Measurements from ENCODE around the gene ESPN. TPM values are rescaled to one million over a fixed set of nuclear protein-coding genes. Genes with fewer than 3 reads are reported as not detected.
"Not testable (repeated sequence)": the region's sequence is repeated elsewhere in the genome, so short reads cannot be mapped to it uniquely, and the experiment has no call there.

The ESPN gene
- total RNA-seq, 1 donor from 2014 or later, result 0.24 TPM

- intact Hi-C loops (cut with DNase I), result loop anchor here (2.0 to 5.0 kb wide), 2 partner anchors 33 to 158 kb away; no protein-coding TSS in a partner anchor
- ATAC-seq (peak; percentile 53), DNase-seq (ENCODE audit: missing footprints) (peak; percentile 83)
These were observed 65.2 kb downstream of the ESPN start for GRCh38 chr1:6489799-6490180.

- ATAC-seq (peak; percentile 56), DNase-seq (ENCODE audit: missing footprints) (no peak)
- intact Hi-C loops (cut with DNase I), result no loop called here
These were observed 65.9 kb downstream of the ESPN start for GRCh38 chr1:6490181-6491080.

- DNase-seq (ENCODE audit: missing footprints) (no peak), ATAC-seq (no peak)
- intact Hi-C loops (cut with DNase I), result no loop called here
These were observed 66.5 kb downstream of the ESPN start for GRCh38 chr1:6491081-6491449.

GRCh38 chr1:6491480-6491962 is 66.9 kb downstream of the ESPN start, which contains the start of gene PLEKHG5:
Gene PLEKHG5 (minus strand): TSS chr1:6491667. CDS start chr1:6477571, 14,096 bp downstream.
- DNase-seq (ENCODE audit: missing footprints), result no peak
- intact Hi-C loops (cut with DNase I), result no loop called here
- no peak for ATAC-seq

- DNase-seq (ENCODE audit: missing footprints), result no peak
- intact Hi-C loops (cut with DNase I), result no loop called here
- no peak for ATAC-seq
These were observed 67.4 kb downstream of the ESPN start for GRCh38 chr1:6491966-6492365.

- intact Hi-C loops (cut with DNase I); ATAC-seq; DNase-seq (ENCODE audit: missing footprints): not testable (repeated sequence)
These were observed 69.3 kb downstream of the ESPN start for GRCh38 chr1:6493834-6494223.

- DNase-seq (ENCODE audit: missing footprints) (no peak), ATAC-seq (peak; percentile 45)
- intact Hi-C loops (cut with DNase I), result no loop called here
These were observed 70.1 kb downstream of the ESPN start for GRCh38 chr1:6494627-6495026.

GRCh38 chr1:6495041-6495441 is 70.5 kb downstream of the ESPN start:
- intact Hi-C loops (cut with DNase I), result no loop called here
- DNase-seq (ENCODE audit: missing footprints) (no peak), ATAC-seq (no peak)

- ATAC-seq (no peak), DNase-seq (ENCODE audit: missing footprints) (no peak)
- intact Hi-C loops (cut with DNase I), result no loop called here
These were observed 71.2 kb downstream of the ESPN start for GRCh38 chr1:6495540-6496364.

GRCh38 chr1:6496365-6496721 is 71.8 kb downstream of the ESPN start:
- ATAC-seq (no peak), DNase-seq (ENCODE audit: missing footprints) (no peak)
- intact Hi-C loops (cut with DNase I), result no loop called here

GRCh38 chr1:6496890-6497214 is 72.3 kb downstream of the ESPN start:
- ATAC-seq (no peak), DNase-seq (ENCODE audit: missing footprints) (no peak)
- intact Hi-C loops (cut with DNase I), result no loop called here

- intact Hi-C loops (cut with DNase I), result no loop called here
- ATAC-seq, result peak; percentile 66
- DNase-seq (ENCODE audit: missing footprints), result peak; percentile 84
These were observed 72.8 kb downstream of the ESPN start for GRCh38 chr1:6497215-6497866.

GRCh38 chr1:6497867-6498575 is 73.4 kb downstream of the ESPN start:
- intact Hi-C loops (cut with DNase I), result no loop called here
- DNase-seq (ENCODE audit: missing footprints) (no peak), ATAC-seq (no peak)

- DNase-seq (ENCODE audit: missing footprints), result no peak
- intact Hi-C loops (cut with DNase I), result no loop called here
- no peak for ATAC-seq
These were observed 74.1 kb downstream of the ESPN start for GRCh38 chr1:6498576-6499111.

GRCh38 chr1:6499296-6499695 is 74.7 kb downstream of the ESPN start:
- DNase-seq (ENCODE audit: missing footprints), result no peak
- ATAC-seq, result no peak
- intact Hi-C loops (cut with DNase I), result no loop called here

GRCh38 chr1:6500544-6501278 is 76.1 kb downstream of the ESPN start:
- ATAC-seq (no peak), DNase-seq (ENCODE audit: missing footprints) (no peak)
- intact Hi-C loops (cut with DNase I), result no loop called here

GRCh38 chr1:6501279-6501813 is 76.8 kb downstream of the ESPN start:
- ATAC-seq, result no peak
- intact Hi-C loops (cut with DNase I), result no loop called here
- no peak for DNase-seq (ENCODE audit: missing footprints)
